Trophoblast cell (in vitro differentiated cells and primary cell): ENCODE results near the gene EMX1.
A peak's percentile ranks its signal among the peaks of the same experiment; 100 is the strongest.

Experiments used
- DNase-seq, 2 donors: peaks; one replicate each; pipeline ENCODE4 v3.0.0-alpha.2; 2016
- H2AFZ ChIP-seq: 2 replicates; pipeline ENCODE4 v1.6.1; 2013; ENCODE audit warnings: low read length, moderate library complexity, mild to moderate bottlenecking; ENCODE audit not compliant: insufficient read depth, poor library complexity
- H2AK5ac ChIP-seq: 2 replicates; pipeline ENCODE4 v1.6.1; 2013; ENCODE audit warnings: mild to moderate bottlenecking, low read length
- H2BK120ac ChIP-seq: 2 replicates; pipeline ENCODE4 v1.6.1; 2013; ENCODE audit warnings: low read length, mild to moderate bottlenecking, moderate library complexity; ENCODE audit not compliant: insufficient read depth, poor library complexity
- H2BK12ac ChIP-seq: 2 replicates; pipeline ENCODE4 v1.6.1; 2013; ENCODE audit warnings: mild to moderate bottlenecking, low read length, moderate library complexity
- H2BK5ac ChIP-seq: 2 replicates; pipeline ENCODE4 v1.6.1; 2013; ENCODE audit warnings: low read length, low read depth, moderate library complexity, mild to moderate bottlenecking; ENCODE audit not compliant: poor library complexity
- H3K14ac ChIP-seq: 2 replicates; pipeline ENCODE4 v1.6.1; 2013; ENCODE audit warnings: mild to moderate bottlenecking, low read length
- H3K18ac ChIP-seq: 2 replicates; pipeline ENCODE4 v1.6.1; 2013; ENCODE audit warnings: mild to moderate bottlenecking, low read length
- H3K23ac ChIP-seq: 2 replicates; pipeline ENCODE4 v1.6.1; 2013; ENCODE audit warnings: low read length
- H3K27ac ChIP-seq: 2 replicates; pipeline ENCODE4 v1.5.1; 2013; ENCODE audit warnings: low read depth, mild to moderate bottlenecking, inconsistent platforms, low read length, moderate library complexity
- H3K27me3 ChIP-seq: 2 replicates; pipeline ENCODE4 v1.6.1; 2013; ENCODE audit warnings: inconsistent platforms, mild to moderate bottlenecking, low read length, moderate library complexity; ENCODE audit not compliant: insufficient read depth
- H3K36me3 ChIP-seq, 2 experiments: 1 replicate in 1 of 2; 2 replicates in 1 of 2; pipeline ENCODE4 v1.6.1; 2013; ENCODE audit warnings: low read length in 2 of 2, mild to moderate bottlenecking in 2 of 2, moderate library complexity in 1 of 2; ENCODE audit not compliant: insufficient read depth in 2 of 2, control insufficient read depth in 1 of 2
- H3K4ac ChIP-seq: 2 replicates; pipeline ENCODE4 v1.6.1; 2013; ENCODE audit warnings: low read depth, mild to moderate bottlenecking, low read length, moderate library complexity
- H3K4me1 ChIP-seq, 2 experiments: 1 replicate in 1 of 2; 2 replicates in 1 of 2; pipeline ENCODE4 v1.6.1; 2013; ENCODE audit warnings: low read length in 2 of 2, mild to moderate bottlenecking in 2 of 2, moderate library complexity in 1 of 2; ENCODE audit not compliant: insufficient read depth in 2 of 2, control insufficient read depth in 1 of 2
- H3K4me2 ChIP-seq: 2 replicates; pipeline ENCODE4 v1.6.1; 2013; ENCODE audit warnings: inconsistent platforms, mild to moderate bottlenecking, low read length, moderate library complexity
- H3K4me3 ChIP-seq: 2 replicates; pipeline ENCODE4 v1.5.1; 2013; ENCODE audit warnings: mild to moderate bottlenecking, low read depth, low read length, inconsistent platforms
- H3K79me1 ChIP-seq: one replicate; pipeline ENCODE4 v1.6.1; 2013; ENCODE audit warnings: low read length
- H3K79me2 ChIP-seq: 2 replicates; pipeline ENCODE4 v1.6.1; 2013; ENCODE audit warnings: low read length, mild to moderate bottlenecking; ENCODE audit not compliant: control insufficient read depth, insufficient read depth, poor library complexity
- H3K9ac ChIP-seq: 2 replicates; pipeline ENCODE4 v1.6.1; 2013; ENCODE audit warnings: mild to moderate bottlenecking, low read length
- H3K9me3 ChIP-seq: 2 replicates; pipeline ENCODE4 v1.6.1; 2013; ENCODE audit warnings: low read depth, mild to moderate bottlenecking, control low read depth, inconsistent platforms, low read length; ENCODE audit not compliant: insufficient read depth
- H4K12ac ChIP-seq: 2 replicates; pipeline ENCODE4 v1.6.1; 2013; ENCODE audit warnings: low read depth, mild to moderate bottlenecking, low read length, moderate library complexity
- H4K8ac ChIP-seq: 2 replicates; pipeline ENCODE4 v1.6.1; 2013; ENCODE audit warnings: low read depth, mild to moderate bottlenecking, low read length, moderate library complexity
- H4K91ac ChIP-seq: one replicate; pipeline ENCODE4 v1.6.1; 2013; ENCODE audit warnings: low read depth, mild to moderate bottlenecking, low read length, moderate library complexity
- WGBS: extraction: QIAGEN DNeasy Blood & Tissue Kit; methylation state at CpG from one replicate; pipeline ENCODE4 v1.1.7; 2013; ENCODE audit warnings: missing lambda C conversion rate; ENCODE audit not compliant: insufficient read length, insufficient coverage; ENCODE audit errors: extremely low coverage; 5-methylcytosine and 5-hydroxymethylcytosine counted together

Gene EMX1

GRCh38 chr2:72936660-72937355 lies 19.5 kb downstream of the EMX1 start:
- Histone ChIP-seq H3K18ac (no peak overlapping the region), H2BK120ac (no peak overlapping the region), H2BK12ac (no peak overlapping the region), H3K4me1 (peaks cover 4 to 13% of the 10 kb centered on the region in 2 experiments), H3K9ac (no peak overlapping the region), H4K12ac (no peak overlapping the region), H3K9me3 (no peaks in the 10 kb centered on the region), H3K27me3 (no peaks in the 10 kb centered on the region), H3K27ac (no peak overlapping the region), H3K14ac (no peak overlapping the region), H3K4me2 (no peak overlapping the region), H2AFZ (no peak overlapping the region), H2BK5ac (no peak overlapping the region), H4K91ac (no peak overlapping the region), H2AK5ac (no peak overlapping the region), H3K23ac (no peak overlapping the region), H3K79me1 (no peaks in the 10 kb centered on the region), H3K4ac (no peak overlapping the region), H3K79me2 (no peaks in the 10 kb centered on the region), H4K8ac (no peak overlapping the region), H3K4me3 (no peak overlapping the region), H3K36me3 (no peaks in the 10 kb centered on the region)
- peak in 1 of 2 donors; percentile 47 for DNase-seq
- no CpG with 5 or more reads among the region's 19 CpGs for WGBS

- Histone ChIP-seq H3K4ac (no peak overlapping the region), H3K4me1 (peaks cover 4 to 13% of the 10 kb centered on the region in 2 experiments), H2AK5ac (no peak overlapping the region), H4K12ac (no peak overlapping the region), H3K14ac (no peak overlapping the region), H3K9ac (no peak overlapping the region), H3K9me3 (no peaks in the 10 kb centered on the region), H3K4me3 (no peak overlapping the region), H3K4me2 (no peak overlapping the region), H3K79me2 (no peaks in the 10 kb centered on the region), H3K18ac (no peak overlapping the region), H3K36me3 (no peaks in the 10 kb centered on the region), H2AFZ (no peak overlapping the region), H3K23ac (no peak overlapping the region), H3K79me1 (no peaks in the 10 kb centered on the region), H4K8ac (no peak overlapping the region), H3K27ac (no peak overlapping the region), H4K91ac (no peak overlapping the region), H3K27me3 (no peaks in the 10 kb centered on the region), H2BK12ac (no peak overlapping the region), H2BK120ac (no peak overlapping the region), H2BK5ac (no peak overlapping the region)
- DNase-seq, result peak in 1 of 2 donors; percentile 21
- no CpG with 5 or more reads among the region's 15 CpGs for WGBS
Observed at GRCh38 chr2:72937356-72937669, 20.0 kb downstream of the EMX1 start.

DNA sequence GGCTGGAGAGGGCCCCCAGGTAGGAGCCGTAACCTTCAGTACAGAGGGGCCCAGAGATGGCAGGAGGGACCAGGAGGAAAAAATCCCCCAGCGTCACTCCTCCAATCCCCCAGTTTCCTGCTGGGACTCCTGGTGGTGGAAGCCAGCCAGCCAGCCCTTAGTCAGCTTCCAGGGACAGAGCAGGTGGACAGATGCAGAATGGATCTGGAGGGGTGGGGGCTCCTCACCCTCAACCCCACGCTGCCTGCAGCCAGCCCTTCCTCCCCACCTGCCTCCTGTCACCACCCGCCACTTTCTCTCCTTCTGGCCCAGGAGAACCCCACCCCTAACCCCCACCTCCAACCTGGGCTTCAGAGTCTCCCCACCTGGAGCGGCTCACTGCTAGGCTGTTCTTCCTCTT lies 21.1 kb downstream of the EMX1 start:
- H2BK5ac ChIP-seq, result no peak overlapping the region
- peaks cover 4 to 13% of the 10 kb centered on the region in 2 experiments for H3K4me1 ChIP-seq
- WGBS, result no CpG with 5 or more reads among the region's 5 CpGs
- no peak overlapping the region for H2BK12ac ChIP-seq
- H2BK120ac ChIP-seq, result no peak overlapping the region
- H2AK5ac ChIP-seq, result no peak overlapping the region
- H3K27ac ChIP-seq, result no peak overlapping the region
- no peak overlapping the region for H4K12ac ChIP-seq
- H3K4ac ChIP-seq, result no peak overlapping the region
- H2AFZ ChIP-seq, result no peak overlapping the region
- no peaks in the 10 kb centered on the region for H3K27me3 ChIP-seq
- no peak overlapping the region for H3K4me3 ChIP-seq
- no peaks in the 10 kb centered on the region for H3K79me2 ChIP-seq
- H3K23ac ChIP-seq, result no peak overlapping the region
- H4K91ac ChIP-seq, result no peak overlapping the region
- H4K8ac ChIP-seq, result no peak overlapping the region
- no peaks in the 10 kb centered on the region for H3K36me3 ChIP-seq
- H3K9ac ChIP-seq, result no peak overlapping the region
- no peak for DNase-seq
- H3K18ac ChIP-seq, result no peak overlapping the region
- H3K14ac ChIP-seq, result no peak overlapping the region
- H3K9me3 ChIP-seq, result no peaks in the 10 kb centered on the region
- H3K4me2 ChIP-seq, result no peak overlapping the region
- H3K79me1 ChIP-seq, result no peaks in the 10 kb centered on the region

DNA sequence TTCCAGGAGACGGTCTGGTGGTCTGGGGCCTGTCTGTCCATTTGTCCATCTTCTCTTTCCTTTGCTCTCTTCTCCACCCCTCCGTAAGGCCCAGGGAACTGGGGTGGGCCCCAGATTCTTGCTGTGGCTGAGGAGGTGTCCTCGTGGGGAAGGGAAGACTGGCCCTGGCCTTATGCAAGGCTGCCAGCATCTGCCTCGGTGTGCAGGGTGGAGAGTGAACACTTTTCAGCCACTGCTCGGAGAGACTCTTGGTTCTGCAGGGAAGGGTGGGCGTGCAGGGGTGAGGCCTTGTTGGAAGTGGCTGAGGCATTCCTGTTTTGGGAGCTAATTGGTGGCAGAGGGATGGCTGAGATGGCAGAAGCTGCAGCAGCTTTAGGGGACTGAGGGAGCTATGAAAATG lies 23.0 kb downstream of the EMX1 start:
- Histone ChIP-seq H3K4ac (no peak overlapping the region), H4K12ac (no peak overlapping the region), H3K4me2 (no peak overlapping the region), H3K18ac (no peak overlapping the region), H3K27me3 (no peaks in the 10 kb centered on the region), H4K8ac (no peak overlapping the region), H3K79me2 (no peaks in the 10 kb centered on the region), H3K4me3 (no peak overlapping the region), H2BK120ac (no peak overlapping the region), H2BK5ac (no peak overlapping the region), H2AK5ac (no peak overlapping the region), H4K91ac (no peak overlapping the region), H3K23ac (no peak overlapping the region), H3K14ac (no peak overlapping the region), H3K27ac (no peak overlapping the region), H2BK12ac (no peak overlapping the region), H3K79me1 (no peaks in the 10 kb centered on the region), H3K9ac (no peak overlapping the region), H3K36me3 (peaks cover 0 to 2% of the 10 kb centered on the region in 2 experiments), H2AFZ (no peak overlapping the region), H3K9me3 (no peaks in the 10 kb centered on the region), H3K4me1 (peaks cover 4 to 7% of the 10 kb centered on the region in 2 experiments)
- no CpG with 5 or more reads among the region's 6 CpGs for WGBS
- DNase-seq, result no peak
